HG03135 (cell line): ENCODE measurements around the gene TCEAL5.
"Not testable (repeated sequence)": the region's sequence is repeated elsewhere in the genome, so short reads cannot be mapped to it uniquely, and the experiment has no call there.

ENCODE experiments used
- ATAC-seq: cut with Tn5 transposase; IDR thresholded peaks from one replicate; pipeline ENCODE4 v1.9.1; 2021; ENCODE audit warnings: mild to moderate bottlenecking, moderate library complexity; ENCODE audit not compliant: unreplicated experiment

Gene TCEAL5

GRCh38 chrX:103276581-103277002 lies at the start of gene TCEAL5:
Gene TCEAL5 (minus strand): TSS chrX:103276750. CDS start chrX:103274563, 2,187 bp downstream.
- no peak for ATAC-seq

- no peak for ATAC-seq
These were observed 34.8 kb upstream of the TCEAL5 start for GRCh38 chrX:103311399-103311780.

DNA sequence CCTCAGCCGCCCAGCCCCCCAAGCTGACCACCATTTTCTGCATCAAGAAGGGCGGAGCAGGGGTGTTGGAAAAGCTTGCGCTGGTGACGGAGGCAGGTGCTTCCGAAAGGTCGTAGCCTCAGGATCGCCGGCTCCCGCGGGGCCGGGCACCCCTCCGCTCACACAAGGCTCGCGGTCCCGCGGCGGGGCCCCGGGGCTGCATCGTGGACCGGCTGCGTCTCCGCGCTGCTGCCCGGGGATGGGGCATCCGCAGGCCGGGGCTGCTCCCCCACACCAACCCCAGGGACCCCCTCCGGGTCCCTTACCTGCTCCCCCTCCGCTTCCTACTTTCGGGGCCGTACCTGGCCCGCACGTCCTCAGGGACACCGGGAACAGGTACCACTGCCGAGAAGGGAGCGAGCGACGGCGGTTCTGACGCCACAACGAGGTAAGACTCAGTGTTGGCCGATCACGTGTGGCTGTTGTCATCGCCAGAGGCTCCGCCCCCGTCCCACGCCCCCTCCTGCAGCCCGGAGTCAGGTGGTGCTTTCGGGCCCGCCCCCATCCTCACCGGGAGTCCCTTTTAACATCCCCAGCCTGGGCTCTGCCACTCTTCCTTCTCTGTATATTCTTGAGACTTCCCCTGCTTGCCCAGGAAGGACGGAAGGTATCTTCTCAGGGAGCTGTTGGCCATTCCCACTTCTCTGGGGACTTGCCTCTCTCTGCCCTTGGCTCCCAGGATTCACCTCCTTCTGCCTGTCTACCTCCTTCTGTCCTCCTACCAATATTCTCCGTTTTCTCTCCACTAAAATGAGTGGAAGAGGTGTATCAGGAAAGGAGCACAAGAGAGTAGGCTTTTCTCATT lies 34.2 kb upstream of the TCEAL5 start, which contains the start of gene BEX2:
Gene BEX2, minus strand, starts transcription at position 436 of the 844 bp plus-strand sequence. CDS start 1,014 bp downstream, outside the sequence.
- peak; percentile 97 for ATAC-seq

DNA sequence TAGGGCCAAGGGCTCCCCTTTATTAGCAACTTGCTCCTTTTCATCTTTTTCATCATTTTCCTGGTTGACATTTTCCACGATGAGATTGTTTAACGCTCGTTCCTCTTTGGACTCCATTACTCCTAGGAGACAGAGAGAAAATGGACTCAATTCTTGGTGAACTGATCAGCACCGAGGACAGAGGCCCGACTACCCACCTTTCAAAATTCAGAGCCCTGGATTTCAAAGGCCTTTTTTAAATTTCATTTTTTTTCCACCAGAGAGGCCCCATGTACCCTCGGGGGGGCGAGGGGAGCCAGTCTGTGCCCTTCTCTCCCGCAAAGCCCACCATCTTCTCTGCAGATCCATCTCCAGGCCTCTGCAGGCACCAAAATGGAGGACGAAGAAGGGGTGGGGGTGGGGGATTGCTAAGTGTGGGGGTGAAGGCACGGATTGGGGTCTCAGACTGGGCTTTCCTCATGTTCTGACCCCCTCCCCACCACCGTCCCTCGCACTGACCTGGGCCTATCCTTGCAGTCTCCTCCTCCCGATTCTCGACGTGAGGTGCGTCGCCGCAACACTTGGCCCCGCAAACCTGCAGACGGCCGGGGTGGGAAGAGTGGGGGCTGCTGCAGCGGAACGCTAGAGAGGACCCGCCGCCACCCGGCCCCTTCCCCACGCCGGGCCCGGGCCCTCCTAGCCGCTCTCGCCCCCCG lies 33.5 kb upstream of the TCEAL5 start:
- no peak for ATAC-seq

DNA sequence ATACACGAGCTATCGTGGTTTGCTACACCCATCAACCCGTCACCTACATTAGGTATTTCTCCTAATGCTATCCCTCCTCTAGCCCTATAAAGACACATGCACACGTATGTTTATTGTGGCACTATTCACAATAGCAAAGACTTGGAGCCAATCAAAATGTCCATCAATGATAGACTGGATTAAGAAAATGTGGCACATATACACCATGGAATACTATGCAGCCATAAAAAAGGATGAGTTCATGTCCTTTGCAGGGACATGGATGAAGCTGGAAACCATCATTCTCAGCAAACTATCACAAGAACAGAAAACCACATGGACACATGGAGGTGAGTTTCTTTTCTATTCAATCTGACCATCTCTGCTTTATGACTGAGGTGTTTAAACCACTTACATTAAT lies 29.1 kb upstream of the TCEAL5 start:
- ATAC-seq, result not testable (repeated sequence)

- no peak for ATAC-seq
These were observed 28.2 kb upstream of the TCEAL5 start for GRCh38 chrX:103304705-103305104.

DNA sequence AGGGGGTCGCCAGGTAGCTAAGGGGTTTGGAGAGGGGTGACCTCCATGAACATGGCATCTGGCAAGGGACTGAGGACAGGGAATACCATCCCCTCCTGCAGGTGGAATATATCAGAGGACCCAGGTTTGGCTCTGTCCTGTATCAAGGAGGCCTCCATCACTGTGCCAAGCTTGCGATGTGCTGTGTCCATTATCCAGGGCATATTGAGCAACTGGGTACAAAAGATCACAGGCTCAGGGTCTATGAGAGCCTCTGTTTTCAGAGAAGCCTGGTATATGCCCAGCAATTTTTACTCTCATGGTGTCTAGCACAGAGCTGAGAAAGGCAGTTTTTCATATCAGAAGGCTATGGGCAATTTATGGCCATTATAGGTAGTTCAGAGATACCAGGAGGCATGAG lies 16.6 kb upstream of the TCEAL5 start:
- no peak for ATAC-seq

- no peak for ATAC-seq
These were observed 3.1 kb upstream of the TCEAL5 start for GRCh38 chrX:103279624-103280023.

GRCh38 chrX:103275947-103276567 lies 493 bp downstream of the TCEAL5 start:
- no peak for ATAC-seq

- ATAC-seq, result no peak
These were observed 2.3 kb downstream of the TCEAL5 start for GRCh38 chrX:103274284-103274683.

- no peak for ATAC-seq
These were observed 18.3 kb downstream of the TCEAL5 start for GRCh38 chrX:103258275-103258674.

- ATAC-seq, result no peak
These were observed 19.9 kb downstream of the TCEAL5 start for GRCh38 chrX:103256651-103257050.

GRCh38 chrX:103254921-103255493 lies 21.5 kb downstream of the TCEAL5 start, which contains the start of gene TCEAL8:
Gene TCEAL8 (minus strand): TSS chrX:103255155. CDS start chrX:103253979, 1,176 bp downstream.
- peak; percentile 93 for ATAC-seq

GRCh38 chrX:103254171-103254824 lies 22.3 kb downstream of the TCEAL5 start:
- ATAC-seq, result peak; percentile 57

GRCh38 chrX:103253608-103254007 lies 22.9 kb downstream of the TCEAL5 start:
- ATAC-seq, result no peak

GRCh38 chrX:103250977-103251376 lies 25.6 kb downstream of the TCEAL5 start:
- no peak for ATAC-seq

- ATAC-seq, result no peak
These were observed 26.7 kb downstream of the TCEAL5 start for GRCh38 chrX:103249805-103250204.

DNA sequence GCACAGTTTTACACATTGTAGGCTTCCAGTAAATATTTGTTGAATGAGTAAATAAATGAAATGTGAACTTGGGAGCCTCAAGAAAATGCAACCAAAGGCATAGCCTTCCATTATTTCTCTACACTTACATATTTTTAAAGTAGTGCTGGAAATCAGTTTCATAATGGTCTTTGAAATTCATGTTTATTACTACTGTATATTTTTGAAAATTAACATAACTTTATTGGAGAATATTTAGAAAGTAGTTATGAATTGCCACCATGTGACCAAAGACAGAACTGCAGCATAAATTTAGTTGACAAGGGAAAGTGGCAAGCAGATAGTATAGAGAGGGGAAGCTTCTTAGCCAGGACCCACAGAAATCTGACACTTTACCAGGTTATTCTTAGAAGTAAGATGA lies 28.0 kb downstream of the TCEAL5 start:
- no peak for ATAC-seq

DNA sequence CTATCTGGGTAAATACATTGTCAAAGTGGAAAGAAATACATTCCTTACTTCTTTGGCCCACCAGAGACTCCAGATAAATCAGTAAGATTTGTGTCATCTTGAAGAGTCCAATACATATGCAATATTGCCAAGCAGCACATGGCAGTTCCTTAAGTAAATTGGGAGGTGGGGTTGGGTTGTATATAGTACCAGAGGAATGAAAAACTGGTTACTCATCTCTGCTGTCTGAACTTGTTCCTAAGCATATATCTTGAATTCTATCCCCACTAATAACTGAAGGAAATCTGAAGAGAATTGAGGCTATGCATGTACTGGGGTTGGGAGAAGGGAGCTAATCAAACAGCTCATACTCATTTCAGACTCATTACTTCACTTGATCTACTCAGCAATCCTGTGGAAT lies 36.4 kb downstream of the TCEAL5 start:
- no peak for ATAC-seq

DNA sequence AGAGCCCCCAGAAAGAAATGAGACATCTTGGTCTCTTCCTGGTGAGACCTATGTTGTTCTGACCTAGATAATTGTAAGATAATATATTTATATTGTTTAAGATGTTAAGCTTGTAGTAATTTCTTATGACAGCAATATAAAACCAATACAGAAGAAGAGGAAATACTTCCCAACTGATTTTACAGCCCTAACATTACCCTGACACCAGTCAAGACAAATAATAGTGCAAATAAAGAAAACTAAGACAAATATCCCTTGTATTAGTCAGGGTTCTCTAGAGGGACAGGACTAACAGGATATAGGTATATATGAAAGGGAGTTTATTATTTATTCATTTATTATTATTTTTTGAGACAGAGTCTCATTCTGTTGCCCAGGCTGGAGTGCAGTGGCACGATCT lies 40.3 kb downstream of the TCEAL5 start:
- no peak for ATAC-seq

- ATAC-seq, result not testable (repeated sequence)
These were observed 40.9 kb downstream of the TCEAL5 start for GRCh38 chrX:103235608-103236007.
